Neuronal stem cell (in vitro differentiated cells): ENCODE data around the gene ATXN7L3.

ENCODE experiments used
- DNase-seq: peaks from one replicate; pipeline ENCODE4 v3.0.0-alpha.2; 2013; ENCODE audit warnings: low spot score
- H2AFZ ChIP-seq: one replicate; pipeline ENCODE4 v1.6.1; 2013; ENCODE audit warnings: mild to moderate bottlenecking, low read length, inconsistent platforms
- H2AK5ac ChIP-seq: 2 replicates; pipeline ENCODE4 v1.6.1; 2013; ENCODE audit warnings: low read depth, mild to moderate bottlenecking, inconsistent platforms, low read length, moderate library complexity, mixed read lengths
- H2BK120ac ChIP-seq: 2 replicates; pipeline ENCODE4 v1.6.1; 2013; ENCODE audit warnings: low read depth, mild to moderate bottlenecking, inconsistent platforms, low read length, moderate library complexity, mixed read lengths
- H2BK12ac ChIP-seq: one replicate; pipeline ENCODE4 v1.6.1; 2013; ENCODE audit warnings: low read length, inconsistent platforms
- H2BK15ac ChIP-seq: 2 replicates; pipeline ENCODE4 v1.6.1; 2013; ENCODE audit warnings: mild to moderate bottlenecking, low read length, inconsistent platforms, mixed read lengths
- H2BK5ac ChIP-seq: one replicate; pipeline ENCODE4 v1.6.1; 2013; ENCODE audit warnings: inconsistent platforms, mild to moderate bottlenecking, low read length, moderate library complexity
- H3K14ac ChIP-seq: one replicate; pipeline ENCODE4 v1.6.1; 2013; ENCODE audit warnings: low read length, inconsistent platforms
- H3K18ac ChIP-seq: 2 replicates; pipeline ENCODE4 v1.6.1; 2013; ENCODE audit warnings: low read length, inconsistent platforms
- H3K23ac ChIP-seq: 2 replicates; pipeline ENCODE4 v1.6.1; 2013; ENCODE audit warnings: low read depth, mild to moderate bottlenecking, mixed read lengths, low read length, inconsistent platforms; ENCODE audit not compliant: poor library complexity
- H3K27ac ChIP-seq: replicated peaks from 3 replicates; pipeline ENCODE4 v1.5.1; 2013; ENCODE audit warnings: low read length, inconsistent platforms
- H3K27me3 ChIP-seq, 3 experiments: 2 replicates each; pipeline ENCODE4 v1.6.1; 2013; ENCODE audit warnings: low read length in 3 of 3, mild to moderate bottlenecking in 2 of 3, inconsistent platforms in 1 of 3, low read depth in 1 of 3, mixed read lengths in 1 of 3, moderate library complexity in 1 of 3; ENCODE audit not compliant: control insufficient read depth in 3 of 3, insufficient read depth in 3 of 3
- H3K36me3 ChIP-seq, 2 donors: replicated peaks in 1 of 2; 2 replicates each; pipeline ENCODE4 v1.6.1; 2013; ENCODE audit warnings: low read length in 2 of 2; ENCODE audit not compliant: control insufficient read depth in 2 of 2, insufficient read depth in 2 of 2
- H3K4ac ChIP-seq: 2 replicates; pipeline ENCODE4 v1.6.1; 2013; ENCODE audit warnings: inconsistent platforms, mild to moderate bottlenecking, low read length, moderate library complexity
- H3K4me1 ChIP-seq, 2 donors: 1 replicate in 1 of 2; 2 replicates in 1 of 2; pipeline ENCODE4 v1.6.1; 2013; ENCODE audit warnings: low read length in 2 of 2, low read depth in 1 of 2; ENCODE audit not compliant: control insufficient read depth in 2 of 2, insufficient read depth in 1 of 2
- H3K4me2 ChIP-seq: one replicate; pipeline ENCODE4 v1.6.1; 2013; ENCODE audit warnings: mild to moderate bottlenecking, low read length, inconsistent platforms; ENCODE audit not compliant: insufficient read depth, poor library complexity, severe bottlenecking
- H3K4me3 ChIP-seq, 2 donors: 2 replicates each; pipeline ENCODE4 v1.5.1; 2013; ENCODE audit warnings: low read length in 2 of 2, mild to moderate bottlenecking in 2 of 2, inconsistent platforms in 1 of 2, moderate library complexity in 1 of 2
- H3K79me1 ChIP-seq: one replicate; pipeline ENCODE4 v1.6.1; 2013; ENCODE audit warnings: low read depth, mild to moderate bottlenecking, inconsistent platforms, low read length, moderate library complexity
- H3K9ac ChIP-seq: one replicate; pipeline ENCODE4 v1.6.1; 2013; ENCODE audit warnings: mild to moderate bottlenecking, low read depth, low read length, inconsistent platforms; ENCODE audit not compliant: poor library complexity
- H3K9me3 ChIP-seq, 2 donors: replicated peaks in 1 of 2; 2 replicates each; pipeline versions ENCODE3 to v1.6.1; 2013; ENCODE audit warnings: low read length in 2 of 2, mild to moderate bottlenecking in 2 of 2, inconsistent platforms in 1 of 2, low read depth in 1 of 2, mixed read lengths in 1 of 2, moderate library complexity in 1 of 2; ENCODE audit not compliant: control insufficient read depth in 2 of 2, insufficient read depth in 1 of 2
- H4K8ac ChIP-seq: one replicate; pipeline ENCODE4 v1.6.1; 2013; ENCODE audit warnings: low read depth, mild to moderate bottlenecking, inconsistent platforms, low read length, moderate library complexity
- H4K91ac ChIP-seq: one replicate; pipeline ENCODE4 v1.6.1; 2013; ENCODE audit warnings: low read length, low read depth, mild to moderate bottlenecking, inconsistent platforms; ENCODE audit not compliant: poor library complexity
- WGBS, 2 donors: extraction: QIAGEN DNeasy Blood & Tissue Kit; methylation state at CpG; one replicate each; pipeline ENCODE4 v1.1.7; 2013; ENCODE audit warnings: missing lambda C conversion rate in 2 of 2, mixed read lengths in 1 of 2; ENCODE audit not compliant: insufficient read length in 2 of 2, insufficient replicate concordance in 1 of 2; ENCODE audit errors: extremely low coverage in 2 of 2; 5-methylcytosine and 5-hydroxymethylcytosine counted together

Gene ATXN7L3

DNA sequence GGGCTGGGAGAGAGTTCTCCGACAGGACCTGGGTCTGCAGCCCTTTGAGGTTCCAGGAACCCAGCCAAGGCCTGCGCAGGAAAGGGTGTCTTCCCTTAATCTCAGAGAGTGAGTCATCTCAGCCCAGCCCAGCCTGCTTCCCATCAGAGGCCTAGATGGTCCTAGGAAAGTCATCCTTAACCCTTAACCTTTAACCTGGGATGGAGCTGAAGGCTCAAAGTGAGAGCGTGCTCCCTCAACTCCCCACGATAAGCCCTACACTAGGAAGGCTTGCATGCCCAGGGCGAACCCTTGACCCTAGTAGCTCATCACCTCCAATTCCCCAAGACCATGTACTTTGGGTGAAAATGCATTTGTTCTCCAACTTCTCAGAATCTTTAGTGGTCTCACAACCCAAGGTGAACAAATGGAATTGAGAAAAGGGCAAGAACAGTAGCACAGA is 4.8 kb upstream of the ATXN7L3 start:
- no peak overlapping the region for H4K8ac ChIP-seq
- peaks cover 2 to 4% of the 10 kb centered on the region in 2 donors for H3K4me1 ChIP-seq
- peaks cover 19 to 32% of the 10 kb centered on the region in 2 donors for H3K36me3 ChIP-seq
- H2BK120ac ChIP-seq = no peak overlapping the region
- no peak overlapping the region for H2AFZ ChIP-seq
- H3K23ac ChIP-seq = no peak overlapping the region
- H3K27ac ChIP-seq = no peak overlapping the region
- no peak overlapping the region for H2BK12ac ChIP-seq
- H3K18ac ChIP-seq = no peak overlapping the region
- H3K79me1 ChIP-seq = peaks cover 2% of the 10 kb centered on the region
- no CpG with 5 or more reads among the region's 5 CpGs for WGBS, 2 donors
- H2BK5ac ChIP-seq = no peak overlapping the region
- H3K9ac ChIP-seq = no peak overlapping the region
- H3K4me2 ChIP-seq = no peak overlapping the region
- DNase-seq = no peak
- no peak overlapping the region for H3K4me3 ChIP-seq
- no peak overlapping the region for H3K4ac ChIP-seq
- H3K9me3 ChIP-seq = peaks cover 0 to 1% of the 10 kb centered on the region in 2 donors
- H2BK15ac ChIP-seq = no peak overlapping the region
- H3K27me3 ChIP-seq = no peaks in the 10 kb centered on the region
- no peak overlapping the region for H4K91ac ChIP-seq
- H3K14ac ChIP-seq = no peak overlapping the region
- no peak overlapping the region for H2AK5ac ChIP-seq

DNA sequence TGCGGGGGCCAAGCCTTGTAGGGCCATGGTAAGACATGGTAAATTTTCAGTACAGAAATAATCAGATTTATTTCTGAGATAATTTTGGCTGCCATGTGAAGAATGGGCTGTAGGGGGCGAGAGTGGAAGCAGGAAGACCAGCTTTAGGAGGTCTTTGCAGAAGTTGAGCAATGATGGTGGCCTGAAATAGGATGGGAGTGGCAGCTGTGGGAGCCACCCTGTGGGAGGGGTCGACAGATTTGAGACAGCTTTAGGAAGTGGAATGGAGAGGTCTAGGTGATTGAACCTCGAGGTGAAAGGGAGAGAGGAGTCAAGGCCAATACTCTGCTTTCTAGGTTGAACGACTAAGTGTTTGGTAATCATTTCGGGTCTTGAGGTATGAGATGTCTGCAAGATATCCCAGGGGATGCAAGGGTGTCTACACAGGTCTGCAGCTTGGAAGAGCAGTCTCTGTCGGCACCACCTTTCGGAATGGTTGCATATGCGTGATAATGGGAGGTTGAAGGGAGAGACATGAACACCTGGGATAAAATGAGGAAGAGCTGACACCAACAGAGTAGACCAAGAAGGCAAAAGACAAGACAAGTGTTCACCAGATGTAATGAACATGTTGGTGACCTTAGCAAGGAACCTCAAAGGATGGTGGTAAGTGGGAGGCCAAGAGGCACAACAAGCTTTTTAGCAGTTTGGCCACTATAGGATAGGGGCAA is 4.2 kb upstream of the ATXN7L3 start:
- H2AK5ac ChIP-seq = no peak overlapping the region
- no CpG with 5 or more reads among the region's 9 CpGs for WGBS, 2 donors
- H3K27ac ChIP-seq = no peak overlapping the region
- no peak overlapping the region for H2BK15ac ChIP-seq
- H3K4me1 ChIP-seq = peaks cover 2 to 4% of the 10 kb centered on the region in 2 donors
- no peak overlapping the region for H4K8ac ChIP-seq
- DNase-seq = peak; percentile 39
- no peak overlapping the region for H2AFZ ChIP-seq
- H2BK120ac ChIP-seq = no peak overlapping the region
- peaks cover 2% of the 10 kb centered on the region for H3K79me1 ChIP-seq
- H3K4ac ChIP-seq = no peak overlapping the region
- no peak overlapping the region for H3K14ac ChIP-seq
- H3K23ac ChIP-seq = no peak overlapping the region
- H3K9me3 ChIP-seq = peaks cover 0 to 1% of the 10 kb centered on the region in 2 donors
- H3K36me3 ChIP-seq = peaks cover 13 to 26% of the 10 kb centered on the region in 2 donors
- H2BK12ac ChIP-seq = no peak overlapping the region
- H3K27me3 ChIP-seq = no peaks in the 10 kb centered on the region
- H3K18ac ChIP-seq = no peak overlapping the region
- no peak overlapping the region for H3K9ac ChIP-seq
- no peak overlapping the region for H4K91ac ChIP-seq
- no peak overlapping the region for H3K4me2 ChIP-seq
- H3K4me3 ChIP-seq = no peak overlapping the region
- no peak overlapping the region for H2BK5ac ChIP-seq

DNA sequence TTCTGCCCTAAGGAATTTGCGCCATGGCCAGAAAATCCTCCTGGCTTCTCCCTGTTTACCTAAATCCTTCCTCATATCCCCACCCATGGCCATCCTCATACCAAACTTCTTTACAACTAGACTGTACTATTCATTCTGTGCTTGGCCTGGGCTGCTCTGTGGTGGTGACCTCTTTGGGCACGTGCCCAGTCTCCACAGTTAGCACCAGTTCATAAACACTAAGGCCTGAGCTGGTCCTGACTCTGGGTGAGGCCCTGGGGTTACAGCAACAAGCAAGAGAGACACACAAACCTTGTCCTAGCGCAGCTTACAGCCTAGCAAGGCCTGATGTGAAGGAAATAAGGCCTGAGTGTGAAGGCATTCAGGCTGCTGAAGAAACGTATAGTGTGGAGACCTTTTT is 3.1 kb upstream of the ATXN7L3 start:
- no peak overlapping the region for H3K9ac ChIP-seq
- no peak overlapping the region for H4K8ac ChIP-seq
- peaks cover 10% of the 10 kb centered on the region for H3K79me1 ChIP-seq
- no CpG with 5 or more reads among the region's 4 CpGs for WGBS, 2 donors
- no peak overlapping the region for H2BK15ac ChIP-seq
- H3K4ac ChIP-seq = no peak overlapping the region
- no peak overlapping the region for H3K27ac ChIP-seq
- H3K4me1 ChIP-seq = peaks cover 11 to 12% of the 10 kb centered on the region in 2 donors
- H2BK5ac ChIP-seq = no peak overlapping the region
- no peaks in the 10 kb centered on the region for H3K9me3 ChIP-seq
- no peak overlapping the region for H3K4me2 ChIP-seq
- H2AK5ac ChIP-seq = no peak overlapping the region
- no peaks in the 10 kb centered on the region for H3K27me3 ChIP-seq
- DNase-seq = no peak
- no peak overlapping the region for H3K23ac ChIP-seq
- H3K36me3 ChIP-seq = peaks cover 8 to 19% of the 10 kb centered on the region in 2 donors
- H3K18ac ChIP-seq = no peak overlapping the region
- H3K4me3 ChIP-seq = no peak overlapping the region
- no peak overlapping the region for H3K14ac ChIP-seq
- H2AFZ ChIP-seq = peak overlapping the region; percentile 36
- no peak overlapping the region for H2BK120ac ChIP-seq
- no peak overlapping the region for H4K91ac ChIP-seq
- H2BK12ac ChIP-seq = no peak overlapping the region

DNA sequence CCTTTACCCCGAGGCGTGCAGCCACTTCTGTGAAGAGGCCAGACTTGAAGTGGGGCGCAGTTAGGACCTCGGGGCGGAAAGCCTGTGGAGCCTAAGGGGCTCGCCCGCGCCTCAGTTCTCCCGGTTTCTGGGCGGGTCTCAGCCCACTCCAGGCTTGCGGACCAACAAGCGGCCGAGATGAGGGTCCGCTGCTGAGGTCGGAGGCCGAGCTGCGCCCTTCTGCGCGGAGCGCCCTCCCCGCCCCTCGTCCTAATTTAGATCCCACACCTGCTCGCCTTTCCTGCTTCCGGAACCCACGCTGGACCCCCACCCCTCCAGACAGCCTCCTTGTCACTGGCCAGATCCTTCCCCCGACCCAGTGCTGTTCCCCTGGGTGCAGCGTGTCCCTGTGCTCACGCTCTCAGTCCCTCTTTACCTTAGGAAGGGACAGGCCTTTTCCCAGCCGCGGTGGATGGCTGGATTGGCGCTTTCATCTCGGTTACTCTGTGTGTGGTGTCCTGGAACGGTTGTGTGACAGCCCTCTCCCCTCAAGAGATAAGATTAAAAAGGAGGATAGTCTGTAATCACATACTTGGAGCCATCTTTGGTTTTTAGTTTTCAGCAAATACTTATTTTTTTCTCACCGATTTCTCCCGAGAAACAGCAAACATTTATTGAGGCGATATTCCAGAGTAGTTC is 933 bp upstream of the ATXN7L3 start:
- peak overlapping the region; percentile 19 for H3K4ac ChIP-seq
- peaks cover 14 to 23% of the 10 kb centered on the region in 2 donors for H3K36me3 ChIP-seq
- no peak overlapping the region for H3K14ac ChIP-seq
- DNase-seq = no peak
- no peak overlapping the region for H2BK12ac ChIP-seq
- H4K91ac ChIP-seq = no peak overlapping the region
- H3K9me3 ChIP-seq = no peaks in the 10 kb centered on the region
- no peak overlapping the region for H4K8ac ChIP-seq
- peak overlapping the region; percentile 92 for H3K27ac ChIP-seq
- H3K4me3 ChIP-seq = peak overlapping the region; percentile 84 to 86
- H3K18ac ChIP-seq = peak overlapping the region; percentile 97
- H2BK15ac ChIP-seq = no peak overlapping the region
- peak overlapping the region; percentile 33 for H2BK5ac ChIP-seq
- peaks cover 18% of the 10 kb centered on the region for H3K79me1 ChIP-seq
- H3K23ac ChIP-seq = peak overlapping the region; percentile 8
- peak overlapping the region; percentile 81 for H3K4me2 ChIP-seq
- H2AK5ac ChIP-seq = no peak overlapping the region
- no CpG with 5 or more reads among the region's 36 CpGs for WGBS, 2 donors
- peak overlapping the region; percentile 88 for H3K9ac ChIP-seq
- peak overlapping the region; percentile 96 for H2AFZ ChIP-seq
- no peaks in the 10 kb centered on the region for H3K27me3 ChIP-seq
- H2BK120ac ChIP-seq = no peak overlapping the region
- H3K4me1 ChIP-seq = peaks cover 11 to 13% of the 10 kb centered on the region in 2 donors
